Natural killer cell (primary cell): ENCODE data around the gene ZNF320. TPM values are rescaled to one million over a fixed set of nuclear protein-coding genes. Genes with fewer than 3 reads are reported as not detected.

Experiments used
- ATAC-seq, 3 donors: fragments of 150-1000 bp in 2 of 3; fragments of 200-7000 bp in 1 of 3; cut with Tn5 transposase; 1 replicate in 1 of 3; 2 replicates in 2 of 3; pipeline ENCODE4 v1.10.0; 2021; ENCODE audit warnings: mild to moderate bottlenecking in 2 of 3, moderate library complexity in 2 of 3
- DNase-seq, 2 donors: peaks; one replicate each; pipeline versions ENCODE4 v3.0.0 to v3.0.0-alpha.2; 2013 to 2021; ENCODE audit warnings: mixed read lengths in 1 of 2
- H3K27ac ChIP-seq: one replicate; pipeline ENCODE4 v1.5.1; 2013; ENCODE audit warnings: mild to moderate bottlenecking, low read length
- H3K27me3 ChIP-seq: one replicate; pipeline ENCODE4 v1.6.1; 2013; ENCODE audit warnings: low read length; ENCODE audit not compliant: control insufficient read depth, insufficient read depth
- H3K36me3 ChIP-seq: one replicate; pipeline ENCODE4 v1.6.1; 2013; ENCODE audit warnings: low read length; ENCODE audit not compliant: control insufficient read depth, insufficient read depth
- H3K4me1 ChIP-seq: one replicate; pipeline ENCODE4 v1.6.1; 2013; ENCODE audit warnings: low read length; ENCODE audit not compliant: control insufficient read depth, insufficient read depth
- H3K4me3 ChIP-seq: one replicate; pipeline ENCODE4 v1.5.1; 2013; ENCODE audit warnings: low read length
- H3K9me3 ChIP-seq: one replicate; pipeline ENCODE4 v1.6.1; 2013; ENCODE audit warnings: low read length; ENCODE audit not compliant: control insufficient read depth, insufficient read depth
- H3K27ac Mint-ChIP-seq, 2 donors: one replicate each; pipeline ENCODE4 v1.8.0; 2022; ENCODE audit warnings: mild to moderate bottlenecking in 2 of 2, mixed read lengths in 2 of 2, moderate library complexity in 1 of 2
- H3K27me3 Mint-ChIP-seq, 2 donors: one replicate each; pipeline ENCODE4 v1.8.0; 2022; ENCODE audit warnings: low read depth in 2 of 2, mixed read lengths in 2 of 2
- H3K36me3 Mint-ChIP-seq: one replicate; pipeline ENCODE4 v1.8.0; 2022; ENCODE audit warnings: mixed read lengths
- H3K4me1 Mint-ChIP-seq, 2 donors: one replicate each; pipeline ENCODE4 v1.8.0; 2022; ENCODE audit warnings: mixed read lengths in 2 of 2
- H3K4me3 Mint-ChIP-seq: one replicate; pipeline ENCODE4 v1.8.0; 2022; ENCODE audit warnings: mild to moderate bottlenecking, moderate library complexity, mixed read lengths
- H3K9me3 Mint-ChIP-seq, 2 donors: one replicate each; pipeline ENCODE4 v1.8.0; 2022; ENCODE audit warnings: mixed read lengths in 2 of 2
- CTCF ChIP-seq: fragments of 200-600 bp; IDR thresholded peaks from one replicate; pipeline ENCODE4 v1.8.0; 2022; ENCODE audit warnings: antibody characterized with exemption
- WGBS: methylation state at CpG from one replicate; pipeline ENCODE4 v1.1.7; 2013; ENCODE audit warnings: missing lambda C conversion rate; ENCODE audit not compliant: insufficient coverage; 5-methylcytosine and 5-hydroxymethylcytosine counted together
- intact Hi-C: fragments of 100-400 bp; cut with micrococcal nuclease; formaldehyde crosslinking; loops from one replicate; pipeline ENCODE4 v1.14.2; 2022
- total RNA-seq, 4 donors: library from RNA; stranded (reverse); fragments of 120-200 nt in 1 of 4; gene quantifications; one replicate each; pipeline versions ENCODE4 v1.2.3 to v1.2.4, GENCODE V29; 2013 to 2022

Gene ZNF320
- total RNA-seq, 3 donors from 2014 or later (not counting 1 experiment from before 2014, with no cell fraction given) = 10.3 to 14.0 (median 11.9) TPM

GRCh38 chr19:52943884-52944643 lies 46.6 kb upstream of the ZNF320 start:
- WGBS = 88% methylated on average over 16 of the region's 17 CpGs
- Histone ChIP-seq H3K4me3 (no peak overlapping the region), H3K4me1 (peaks cover 21% of the 10 kb centered on the region), H3K27ac (no peak overlapping the region), H3K36me3 (no peaks in the 10 kb centered on the region), H3K27me3 (no peaks in the 10 kb centered on the region), H3K9me3 (peaks cover 37% of the 10 kb centered on the region)
- Mint-ChIP-seq H3K9me3 (no peaks in the 10 kb centered on the region), H3K27me3 (no peaks in the 10 kb centered on the region), H3K36me3 (no peaks in the 10 kb centered on the region), H3K4me3 (peak overlapping the region; percentile 6), H3K4me1 (peaks cover 14 to 22% of the 10 kb centered on the region in 2 donors), H3K27ac (no peak overlapping the region)
- ATAC-seq = no peak
- DNase-seq = no peak
- no peak for TF ChIP-seq CTCF
- intact Hi-C loops = loop anchor here (5.0 to 10.0 kb wide), 2 partner anchors 47 to 199 kb away; partner anchors contain the start of gene ZNF320

GRCh38 chr19:52943134-52943883 lies 45.9 kb upstream of the ZNF320 start:
- TF ChIP-seq CTCF = no peak
- Mint-ChIP-seq H3K9me3 (no peaks in the 10 kb centered on the region), H3K4me1 (peaks cover 22 to 28% of the 10 kb centered on the region in 2 donors), H3K4me3 (peak overlapping the region; percentile 97), H3K27ac (peak overlapping the region; percentile 87 to 91), H3K36me3 (no peaks in the 10 kb centered on the region), H3K27me3 (no peaks in the 10 kb centered on the region)
- Histone ChIP-seq H3K4me1 (peaks cover 21% of the 10 kb centered on the region), H3K27ac (peak overlapping the region; percentile 17), H3K9me3 (peaks cover 29% of the 10 kb centered on the region), H3K4me3 (peak overlapping the region; percentile 74), H3K36me3 (no peaks in the 10 kb centered on the region), H3K27me3 (no peaks in the 10 kb centered on the region)
- WGBS = 79% methylated on average over 26 of the region's 29 CpGs
- ATAC-seq (peak in 1 of 3 donors; percentile 27), DNase-seq (no peak)
- intact Hi-C loops = loop anchor here (5.0 to 10.0 kb wide), 2 partner anchors 46 to 199 kb away; partner anchors contain the start of gene ZNF320

GRCh38 chr19:52942386-52943133 lies 45.1 kb upstream of the ZNF320 start:
- under 1% methylated on average over 43 of the region's 43 CpGs for WGBS
- intact Hi-C loops = loop anchor here (1.0 to 10.0 kb wide), 4 partner anchors 19 to 198 kb away; partner anchors contain the start of genes ZNF320, ZNF816 and ZNF888
- Histone ChIP-seq H3K27ac (peak overlapping the region; percentile 75), H3K4me3 (peak overlapping the region; percentile 74), H3K27me3 (no peaks in the 10 kb centered on the region), H3K9me3 (peaks cover 21% of the 10 kb centered on the region), H3K36me3 (no peaks in the 10 kb centered on the region), H3K4me1 (peaks cover 21% of the 10 kb centered on the region)
- Mint-ChIP-seq H3K9me3 (no peaks in the 10 kb centered on the region), H3K27me3 (no peaks in the 10 kb centered on the region), H3K36me3 (no peaks in the 10 kb centered on the region), H3K4me1 (peaks cover 24 to 29% of the 10 kb centered on the region in 2 donors), H3K27ac (peak overlapping the region; percentile 87 to 91), H3K4me3 (peak overlapping the region; percentile 97)
- DNase-seq (peak; percentile 94 to 100), ATAC-seq (peak; percentile 99 to 100 (median 99))
- TF ChIP-seq CTCF = no peak
